ENCODE data around the gene BRI3.

DNA sequence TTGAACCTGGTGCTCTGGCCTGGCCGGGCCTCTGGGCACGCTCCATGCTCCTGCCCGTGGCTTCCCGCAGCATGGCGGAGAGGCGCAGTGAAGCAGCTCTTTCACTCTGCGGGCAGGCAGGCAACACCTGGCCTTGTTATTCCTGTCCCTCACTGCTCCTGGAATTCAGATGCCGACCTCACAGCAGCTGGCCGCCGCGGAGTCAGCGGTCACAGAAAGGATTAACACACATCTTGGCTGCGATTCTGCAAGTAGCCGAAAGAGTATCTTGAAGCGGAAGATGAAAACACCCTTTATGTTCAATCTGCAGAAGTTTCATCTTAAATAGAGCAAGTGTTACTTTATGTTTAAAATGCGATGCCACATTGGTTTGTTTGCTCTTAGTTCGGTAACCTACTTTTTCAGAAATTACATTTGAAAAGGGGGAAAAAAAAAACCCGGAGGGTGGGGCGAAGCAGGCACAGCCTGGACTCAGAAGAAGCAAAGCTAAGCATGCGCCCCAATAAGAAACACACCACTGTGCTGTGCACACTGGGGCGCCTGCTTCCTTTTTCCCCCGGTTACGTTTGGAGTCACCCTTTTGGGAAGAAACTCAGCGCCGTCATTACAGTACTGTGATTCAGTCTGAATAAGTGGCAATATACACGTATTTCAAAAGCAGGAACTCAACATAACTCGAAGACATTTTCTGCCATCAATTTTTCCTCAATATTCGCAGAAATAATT lies 42.3 kb downstream of the BRI3 start:
- TF ChIP-seq CBX5 (IDR thresholded peaks at IDR 0.05; ENCODE audit: borderline replicate concordance, low read depth) (no peak), FOXK1 (CRISPR knock-in tag; IDR thresholded peaks at IDR 0.05; ENCODE audit: borderline replicate concordance) (no peak), POU5F1 (IDR thresholded peaks at IDR 0.05; ENCODE audit: borderline replicate concordance, low read depth, low read length, partially characterized antibody) (no peak), GABPA (tag; conservative IDR thresholded peaks at IDR 0.05; ENCODE audit: low read depth) (no peak), POLR2A (conservative IDR thresholded peaks at IDR 0.05) (no peak), HDAC1 (IDR thresholded peaks at IDR 0.05) (no peak), CSDE1 (IDR thresholded peaks at IDR 0.05) (no peak), ZBTB12 (CRISPR knock-in tag; IDR thresholded peaks at IDR 0.05) (no peak), XRCC3 (IDR thresholded peaks at IDR 0.05) (no peak)
- TF ChIP-seq, protein P1, sequence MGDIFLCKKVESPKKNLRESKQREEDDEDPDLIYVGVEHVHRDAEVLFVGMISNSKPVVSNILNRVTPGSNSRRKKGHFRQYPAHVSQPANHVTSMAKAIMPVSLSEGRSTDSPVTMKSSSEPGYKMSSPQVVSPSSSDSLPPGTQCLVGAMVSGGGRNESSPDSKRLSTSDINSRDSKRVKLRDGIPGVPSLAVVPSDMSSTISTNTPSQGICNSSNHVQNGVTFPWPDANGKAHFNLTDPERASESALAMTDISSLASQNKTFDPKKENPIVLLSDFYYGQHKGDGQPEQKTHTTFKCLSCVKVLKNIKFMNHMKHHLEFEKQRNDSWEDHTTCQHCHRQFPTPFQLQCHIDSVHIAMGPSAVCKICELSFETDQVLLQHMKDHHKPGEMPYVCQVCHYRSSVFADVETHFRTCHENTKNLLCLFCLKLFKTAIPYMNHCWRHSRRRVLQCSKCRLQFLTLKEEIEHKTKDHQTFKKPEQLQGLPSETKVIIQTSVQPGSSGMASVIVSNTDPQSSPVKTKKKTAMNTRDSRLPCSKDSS (IDR thresholded peaks at IDR 0.05; ENCODE audit: low read depth, partially characterized antibody), result no peak
- TF ChIP-seq, protein P2, sequence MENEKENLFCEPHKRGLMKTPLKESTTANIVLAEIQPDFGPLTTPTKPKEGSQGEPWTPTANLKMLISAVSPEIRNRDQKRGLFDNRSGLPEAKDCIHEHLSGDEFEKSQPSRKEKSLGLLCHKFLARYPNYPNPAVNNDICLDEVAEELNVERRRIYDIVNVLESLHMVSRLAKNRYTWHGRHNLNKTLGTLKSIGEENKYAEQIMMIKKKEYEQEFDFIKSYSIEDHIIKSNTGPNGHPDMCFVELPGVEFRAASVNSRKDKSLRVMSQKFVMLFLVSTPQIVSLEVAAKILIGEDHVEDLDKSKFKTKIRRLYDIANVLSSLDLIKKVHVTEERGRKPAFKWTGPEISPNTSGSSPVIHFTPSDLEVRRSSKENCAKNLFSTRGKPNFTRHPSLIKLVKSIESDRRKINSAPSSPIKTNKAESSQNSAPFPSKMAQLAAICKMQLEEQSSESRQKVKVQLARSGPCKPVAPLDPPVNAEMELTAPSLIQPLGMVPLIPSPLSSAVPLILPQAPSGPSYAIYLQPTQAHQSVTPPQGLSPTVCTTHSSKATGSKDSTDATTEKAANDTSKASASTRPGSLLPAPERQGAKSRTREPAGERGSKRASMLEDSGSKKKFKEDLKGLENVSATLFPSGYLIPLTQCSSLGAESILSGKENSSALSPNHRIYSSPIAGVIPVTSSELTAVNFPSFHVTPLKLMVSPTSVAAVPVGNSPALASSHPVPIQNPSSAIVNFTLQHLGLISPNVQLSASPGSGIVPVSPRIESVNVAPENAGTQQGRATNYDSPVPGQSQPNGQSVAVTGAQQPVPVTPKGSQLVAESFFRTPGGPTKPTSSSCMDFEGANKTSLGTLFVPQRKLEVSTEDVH (IDR thresholded peaks at IDR 0.05; ENCODE audit: low read depth, partially characterized antibody), result no peak
- TF ChIP-seq, protein P3, sequence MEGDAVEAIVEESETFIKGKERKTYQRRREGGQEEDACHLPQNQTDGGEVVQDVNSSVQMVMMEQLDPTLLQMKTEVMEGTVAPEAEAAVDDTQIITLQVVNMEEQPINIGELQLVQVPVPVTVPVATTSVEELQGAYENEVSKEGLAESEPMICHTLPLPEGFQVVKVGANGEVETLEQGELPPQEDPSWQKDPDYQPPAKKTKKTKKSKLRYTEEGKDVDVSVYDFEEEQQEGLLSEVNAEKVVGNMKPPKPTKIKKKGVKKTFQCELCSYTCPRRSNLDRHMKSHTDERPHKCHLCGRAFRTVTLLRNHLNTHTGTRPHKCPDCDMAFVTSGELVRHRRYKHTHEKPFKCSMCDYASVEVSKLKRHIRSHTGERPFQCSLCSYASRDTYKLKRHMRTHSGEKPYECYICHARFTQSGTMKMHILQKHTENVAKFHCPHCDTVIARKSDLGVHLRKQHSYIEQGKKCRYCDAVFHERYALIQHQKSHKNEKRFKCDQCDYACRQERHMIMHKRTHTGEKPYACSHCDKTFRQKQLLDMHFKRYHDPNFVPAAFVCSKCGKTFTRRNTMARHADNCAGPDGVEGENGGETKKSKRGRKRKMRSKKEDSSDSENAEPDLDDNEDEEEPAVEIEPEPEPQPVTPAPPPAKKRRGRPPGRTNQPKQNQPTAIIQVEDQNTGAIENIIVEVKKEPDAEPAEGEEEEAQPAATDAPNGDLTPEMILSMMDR (IDR thresholded peaks at IDR 0.05 in 2 of 3, conservative IDR thresholded peaks at IDR 0.05 in 1 of 3; ENCODE audit: insufficient read depth in 2 of 3, low read depth in 1 of 3, low read length in 3 of 3), result no peak
